Sigmoid colon (tissue), 7 donors: Measurements from ENCODE around the gene YTHDC2. TPM values are rescaled to one million over a fixed set of nuclear protein-coding genes. Genes with fewer than 3 reads are reported as not detected.

Source experiments
- DNase-seq: peaks from one replicate; pipeline ENCODE4 v3.0.0-alpha.2; 2019
- H3K27ac ChIP-seq, 4 donors: fragments of 200-600 bp; sonication (generic); one replicate each; pipeline ENCODE4 v1.5.1; 2016 to 2019; ENCODE audit warnings: mild to moderate bottlenecking in 1 of 4
- H3K27me3 ChIP-seq, 3 donors: fragments of 200-600 bp; sonication (generic); one replicate each; pipeline ENCODE4 v1.5.1; 2019; ENCODE audit warnings: mild to moderate bottlenecking in 1 of 3
- H3K36me3 ChIP-seq, 4 donors: fragments of 200-600 bp; sonication (generic); one replicate each; pipeline ENCODE4 v1.5.1; 2016 to 2019
- H3K4me1 ChIP-seq, 4 donors: fragments of 200-600 bp; sonication (generic); one replicate each; pipeline ENCODE4 v1.5.1; 2017 to 2019
- H3K4me3 ChIP-seq, 4 donors: fragments of 200-600 bp; sonication (generic); one replicate each; pipeline ENCODE4 v1.5.1; 2017 to 2019; ENCODE audit warnings: mild to moderate bottlenecking in 2 of 4, moderate library complexity in 1 of 4
- H3K9me3 ChIP-seq, 4 donors: fragments of 200-600 bp in 3 of 4; sonication (generic) in 3 of 4; one replicate each; pipeline versions ENCODE4 v1.5.1 to v1.6.1; 2013 to 2019
- CTCF ChIP-seq, 4 experiments: fragments of 450-650 bp in 3 of 4; fragments of 200-600 bp in 1 of 4; IDR thresholded peaks; one replicate each; pipeline ENCODE4 v1.5.1; 2016 to 2019; ENCODE audit warnings: antibody characterized with exemption in 4 of 4, mild to moderate bottlenecking in 3 of 4, moderate library complexity in 2 of 4
- EP300 ChIP-seq, 4 donors: sonication (generic); formaldehyde crosslinking; IDR thresholded peaks; one replicate each; pipeline ENCODE4 v1.6.1; 2017; ENCODE audit warnings: antibody characterized with exemption in 4 of 4
- POLR2A ChIP-seq, 2 donors: fragments of 450-650 bp; IDR thresholded peaks; one replicate each; pipeline ENCODE4 v1.6.1; 2016; ENCODE audit warnings: antibody characterized with exemption in 2 of 2, mild to moderate bottlenecking in 2 of 2, moderate library complexity in 2 of 2
- POLR2AphosphoS5 ChIP-seq, 4 donors: sonication (generic); formaldehyde crosslinking; IDR thresholded peaks; one replicate each; pipeline ENCODE4 v1.6.1; 2017; ENCODE audit warnings: antibody characterized with exemption in 4 of 4
- WGBS, 2 donors: extraction: QIAGEN DNeasy Blood & Tissue Kit; methylation state at CpG; one replicate each; pipeline ENCODE4 v1.1.7; 2013; 5-methylcytosine and 5-hydroxymethylcytosine counted together
- intact Hi-C: fragments of 100-400 bp; cut with DNase I; formaldehyde crosslinking; loops from one replicate; pipeline ENCODE4 v1.15.1; 2023
- polyA plus RNA-seq, 3 donors: library from polyadenylated mRNA; stranded (reverse); fragments of 200-250 nt; gene quantifications; one replicate each; pipeline ENCODE4 v1.2.3, GENCODE V29; 2013
- total RNA-seq, 4 donors: library from RNA; depleted of rRNA; stranded (reverse); fragments of >200 nt; gene quantifications; one replicate each; pipeline ENCODE4 v1.1.0, GENCODE V29; 2016
- donor health status: healthy with polysubstance abuse.
- donor health status: Bipolar disorder and iron deficiency.
- donor health status: healthy.

Gene YTHDC2
- total and polyA plus RNA-seq, 7 donors = 4.9 to 21.9 (median 15.6) TPM

GRCh38 chr5:113523168-113523567, 9.7 kb downstream of the YTHDC2 start:
- peaks cover 0 to 1% (median 0%) of the 10 kb centered on the region in 4 donors for H3K36me3 ChIP-seq

GRCh38 chr5:113524927-113525326, 11.4 kb downstream of the YTHDC2 start:
- Histone ChIP-seq H3K9me3 (no peaks in the 10 kb centered on the region), H3K36me3 (no peaks in the 10 kb centered on the region), H3K27me3 (no peaks in the 10 kb centered on the region), H3K4me1 (peaks cover 0 to 9% (median 3%) of the 10 kb centered on the region in 4 donors), H3K4me3 (no peak overlapping the region), H3K27ac (no peak overlapping the region)
- TF ChIP-seq EP300 (IDR thresholded peaks at IDR 0.05) (no peak), POLR2A (IDR thresholded peaks at IDR 0.05) (no peak), POLR2AphosphoS5 (IDR thresholded peaks at IDR 0.05) (no peak), CTCF (IDR thresholded peaks at IDR 0.05) (no peak)
- whole genome bisulfite sequencing, 2 donors = 33 to 81% methylated on average over 2 of the region's 2 CpGs
- intact Hi-C loops = no loop called here
- no peak for DNase-seq

More at GRCh38 chr5:113523168-113523567, 9.7 kb downstream of the YTHDC2 start:
- no peak for TF ChIP-seq POLR2A (IDR thresholded peaks at IDR 0.05)
- TF ChIP-seq POLR2AphosphoS5 (IDR thresholded peaks at IDR 0.05) = no peak
- no peak for TF ChIP-seq EP300 (IDR thresholded peaks at IDR 0.05)
- TF ChIP-seq CTCF (IDR thresholded peaks at IDR 0.05) = no peak
- H3K4me3 ChIP-seq = no peak overlapping the region
- no peaks in the 10 kb centered on the region for H3K9me3 ChIP-seq
- intact Hi-C loops = no loop called here
- DNase-seq = no peak
- no peak overlapping the region for H3K27ac ChIP-seq
- 75 to 86% methylated on average over 2 of the region's 2 CpGs for WGBS, 2 donors
- H3K4me1 ChIP-seq = peaks cover 0 to 13% (median 3%) of the 10 kb centered on the region in 4 donors
- no peaks in the 10 kb centered on the region for H3K27me3 ChIP-seq

GRCh38 chr5:113526421-113526820, 12.9 kb downstream of the YTHDC2 start:
- intact Hi-C loops = no loop called here
- H3K4me3 ChIP-seq = no peak overlapping the region
- peaks cover 0 to 9% (median 3%) of the 10 kb centered on the region in 4 donors for H3K4me1 ChIP-seq
- DNase-seq = no peak
- 93 to 95% methylated on average over 4 of the region's 4 CpGs for WGBS, 2 donors
- no peak overlapping the region for H3K27ac ChIP-seq
- no peak for TF ChIP-seq EP300 (IDR thresholded peaks at IDR 0.05)
- no peak for TF ChIP-seq POLR2AphosphoS5 (IDR thresholded peaks at IDR 0.05)
- no peak for TF ChIP-seq POLR2A (IDR thresholded peaks at IDR 0.05)
- no peak for TF ChIP-seq CTCF (IDR thresholded peaks at IDR 0.05)
- no peaks in the 10 kb centered on the region for H3K27me3 ChIP-seq
- H3K36me3 ChIP-seq = peaks cover 0 to 6% (median 0%) of the 10 kb centered on the region in 4 donors
- H3K9me3 ChIP-seq = peaks cover 0 to 4% (median 0%) of the 10 kb centered on the region in 4 donors

GRCh38 chr5:113527746-113528145, 14.3 kb downstream of the YTHDC2 start:
- DNase-seq = no peak
- intact Hi-C loops = no loop called here
- H3K27ac ChIP-seq = no peak overlapping the region
- H3K4me3 ChIP-seq = no peak overlapping the region
- peaks cover 0 to 4% (median 0%) of the 10 kb centered on the region in 4 donors for H3K9me3 ChIP-seq
- peaks cover 0 to 7% (median 0%) of the 10 kb centered on the region in 4 donors for H3K36me3 ChIP-seq
- no peaks in the 10 kb centered on the region for H3K27me3 ChIP-seq
- TF ChIP-seq CTCF (IDR thresholded peaks at IDR 0.05) (no peak), POLR2A (IDR thresholded peaks at IDR 0.05) (no peak), POLR2AphosphoS5 (IDR thresholded peaks at IDR 0.05) (no peak), EP300 (IDR thresholded peaks at IDR 0.05) (no peak)
- 95 to 97% methylated on average over 5 of the region's 5 CpGs for WGBS, 2 donors
- H3K4me1 ChIP-seq = peaks cover 0 to 4% (median 2%) of the 10 kb centered on the region in 4 donors
